HS-5 (cell line): ENCODE measurements around the gene WRNIP1.
"Not testable (repeated sequence)": the region's sequence is repeated elsewhere in the genome, so short reads cannot be mapped to it uniquely, and the experiment has no call there.

Source experiments
- DNase-seq: peaks from one replicate; pipeline ENCODE4 v3.0.0-alpha.2; 2012; ENCODE audit warnings: low read depth

Gene WRNIP1

DNA sequence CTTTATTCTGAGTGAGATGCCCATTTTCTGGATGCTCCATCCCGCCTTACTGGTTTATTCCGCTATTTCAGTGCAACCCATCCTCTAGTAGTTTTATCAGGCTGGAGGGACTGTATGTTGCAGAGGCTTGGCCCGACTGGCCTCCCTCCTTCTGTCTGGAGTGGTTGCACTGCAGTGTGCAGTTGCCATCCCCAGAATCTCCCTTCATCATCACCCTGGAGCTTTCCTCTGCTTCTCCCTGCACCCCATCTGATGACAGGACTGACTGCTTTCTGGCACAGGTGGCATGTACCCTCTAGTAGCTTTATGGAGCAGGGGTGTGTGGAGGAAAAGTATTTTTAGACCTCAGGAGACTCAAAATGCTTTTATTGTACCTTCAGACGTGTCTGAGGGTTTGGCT lies 21.1 kb downstream of the WRNIP1 start:
- DNase-seq: no peak

DNA sequence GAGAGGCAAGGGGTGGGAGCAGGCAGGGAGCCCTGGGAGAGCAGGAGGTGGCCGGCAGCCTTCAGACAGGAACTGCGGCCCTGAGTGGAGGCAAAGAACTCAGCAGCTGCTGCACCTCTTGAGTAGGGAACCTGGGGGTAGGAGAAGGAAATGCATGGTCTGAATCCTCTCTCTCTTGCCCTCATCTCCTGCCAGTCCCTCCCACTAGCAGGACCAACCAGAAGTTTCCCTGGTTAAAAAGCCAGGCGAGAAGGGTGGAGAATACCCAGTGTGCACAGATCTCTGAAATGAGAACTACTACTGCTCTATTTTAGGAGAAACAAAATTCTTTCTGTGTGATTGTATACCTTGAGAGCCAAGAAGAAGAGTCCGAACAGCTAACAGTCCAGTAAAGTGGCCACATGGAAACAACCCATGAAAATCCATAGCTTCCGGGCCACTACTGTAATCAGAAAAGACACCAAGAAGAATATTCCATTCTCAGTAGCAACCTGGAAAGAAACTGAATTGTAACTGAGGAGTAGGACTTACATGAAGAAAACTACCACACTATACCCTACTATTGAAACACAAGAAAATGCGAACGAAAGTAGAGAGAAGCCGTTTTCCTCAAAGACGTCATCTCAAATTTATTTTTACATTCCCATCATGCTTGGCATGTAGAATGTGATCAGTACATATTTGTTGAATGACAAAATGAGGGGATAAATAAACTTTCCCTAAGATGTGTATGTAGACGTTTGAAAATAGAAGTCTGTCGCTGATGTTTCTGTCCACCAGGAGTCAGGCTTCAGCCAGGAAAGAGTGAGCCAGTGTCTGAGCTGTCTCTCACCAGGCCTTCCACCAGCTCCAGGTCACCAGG lies 25.6 kb downstream of the WRNIP1 start:
- DNase-seq: peak; percentile 74

DNA sequence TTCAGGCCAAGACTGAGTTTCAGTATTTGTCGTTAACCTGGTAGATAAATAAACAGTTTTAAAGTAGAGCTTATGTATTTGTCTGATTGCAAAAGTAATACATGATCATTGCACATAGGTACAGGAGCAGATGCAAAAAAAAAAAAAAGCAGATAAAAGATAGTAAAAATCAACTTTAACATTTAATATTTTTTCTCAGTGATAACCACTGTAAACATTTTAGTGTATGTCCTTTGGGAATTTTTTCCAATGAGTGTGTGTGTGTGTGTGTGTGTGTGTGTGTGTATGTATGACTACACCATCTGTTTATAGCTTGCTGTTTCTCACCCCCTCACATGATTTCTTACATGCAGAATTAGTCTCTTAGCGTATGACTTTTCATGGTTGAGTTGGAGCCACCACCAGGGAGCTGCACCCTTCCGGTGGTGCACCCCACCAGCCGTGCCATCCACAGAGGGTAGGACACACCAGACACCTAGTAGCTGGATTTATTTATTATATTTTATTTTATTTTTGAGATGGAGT lies 26.3 kb downstream of the WRNIP1 start:
- DNase-seq: no peak

DNA sequence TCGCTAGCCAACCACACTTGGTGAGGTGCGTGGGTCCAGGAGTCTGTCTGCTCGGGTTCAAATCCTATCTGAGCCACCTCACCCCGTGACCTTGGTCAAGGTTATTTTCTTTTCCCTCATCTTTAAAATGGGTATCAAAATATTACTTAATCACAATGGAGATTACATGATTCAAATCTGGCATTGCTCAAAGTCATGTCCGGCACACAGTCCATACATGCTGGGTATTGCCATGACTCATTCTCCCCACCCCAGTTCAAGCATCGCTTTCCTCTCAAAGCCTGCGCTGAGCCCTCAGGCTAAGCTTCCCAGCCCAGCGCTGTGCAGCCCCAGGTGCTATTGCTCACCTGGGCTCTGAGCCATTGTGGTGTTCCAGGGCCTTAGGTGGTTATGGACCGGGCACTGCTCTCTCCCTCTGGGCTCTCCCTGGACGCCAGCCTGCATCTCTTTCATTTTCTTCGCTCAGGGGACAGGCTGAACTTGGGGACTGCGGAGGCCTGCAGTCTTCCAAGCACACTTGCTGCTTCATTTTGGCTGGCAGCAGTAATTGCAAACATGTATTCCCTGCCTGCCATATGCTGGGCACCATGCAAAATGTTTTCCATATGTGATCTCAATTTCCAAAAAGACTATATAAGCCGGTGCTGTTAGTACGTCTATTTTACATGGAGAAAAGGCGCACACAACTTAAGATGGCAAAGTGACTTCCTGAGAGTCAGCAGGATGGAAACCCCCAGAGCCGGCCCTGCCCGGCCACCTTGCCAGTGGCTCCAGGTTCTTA lies 27.3 kb downstream of the WRNIP1 start:
- no peak for DNase-seq

DNA sequence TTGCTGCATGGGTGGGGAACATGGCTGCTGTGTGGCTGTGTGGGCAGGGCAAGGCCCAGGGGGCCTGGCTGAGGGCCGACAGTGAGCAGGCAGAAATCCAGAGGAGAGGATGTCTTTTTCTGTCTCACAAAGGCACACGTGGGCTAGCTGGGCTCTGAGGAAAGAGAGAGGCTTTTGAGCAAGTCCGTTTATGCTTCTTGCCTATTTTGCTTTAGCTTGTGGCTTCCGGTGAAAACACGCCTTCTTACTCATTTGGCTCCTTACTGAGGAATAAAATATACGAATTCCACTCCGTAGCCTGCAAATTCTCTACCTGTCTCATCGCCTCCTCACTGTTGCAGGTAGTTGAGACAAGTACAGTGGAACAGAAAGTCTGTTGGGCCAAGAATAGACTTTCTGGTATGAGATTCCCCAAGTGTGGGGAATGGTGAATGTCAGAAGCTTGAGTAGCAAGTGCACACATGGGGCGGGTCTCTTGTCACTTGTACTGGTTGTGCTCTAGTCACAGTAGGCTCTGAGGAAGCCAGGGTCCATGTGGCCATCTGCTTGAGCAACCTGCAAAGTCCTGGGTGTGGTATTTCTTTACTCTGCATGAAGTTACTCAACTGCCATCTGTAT lies 28.4 kb downstream of the WRNIP1 start:
- no peak for DNase-seq

DNA sequence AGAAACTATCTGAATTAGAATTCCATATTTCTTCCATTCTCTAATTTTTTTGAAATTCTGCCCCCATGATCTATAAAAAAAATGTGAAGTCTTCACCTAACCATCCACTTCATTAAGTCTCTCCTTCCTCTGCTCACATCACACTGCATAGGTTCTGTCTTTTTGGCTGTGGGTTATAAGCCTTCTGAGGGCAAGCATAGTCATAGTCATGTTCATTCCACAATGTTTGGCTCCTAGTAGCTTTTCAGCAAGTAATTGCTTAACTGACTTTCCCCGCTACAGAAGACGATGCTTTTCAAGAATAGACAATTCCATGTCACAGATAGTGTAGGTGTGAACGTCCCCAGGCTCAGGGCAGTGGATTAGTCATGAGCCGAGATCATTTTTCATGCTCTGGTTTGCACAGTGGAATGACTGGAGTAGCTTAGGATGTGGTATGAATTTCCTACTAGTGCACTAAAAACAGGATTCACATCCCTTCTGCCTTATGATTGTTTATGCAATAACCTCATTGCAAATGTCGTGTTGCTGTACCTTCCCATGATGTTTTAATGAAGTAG lies 29.1 kb downstream of the WRNIP1 start:
- no peak for DNase-seq

DNA sequence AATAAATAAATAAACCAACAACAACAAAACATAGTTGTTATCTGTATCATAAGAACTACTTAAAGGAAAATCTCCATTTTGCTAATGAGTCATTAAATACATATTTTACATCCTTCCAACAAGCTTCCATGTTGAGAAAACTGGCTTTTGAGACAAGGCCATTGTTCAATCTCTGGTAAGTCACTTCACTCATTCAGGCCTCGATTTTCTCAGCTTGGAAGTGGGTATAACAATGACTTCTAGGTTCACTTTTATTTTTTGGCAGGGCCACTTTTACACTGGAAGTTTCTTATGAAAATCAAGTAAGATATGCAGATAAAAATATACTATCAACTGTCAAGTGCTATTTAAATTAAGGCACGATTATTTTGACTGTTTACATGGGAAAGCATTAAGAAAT lies 30.0 kb downstream of the WRNIP1 start:
- no peak for DNase-seq

DNA sequence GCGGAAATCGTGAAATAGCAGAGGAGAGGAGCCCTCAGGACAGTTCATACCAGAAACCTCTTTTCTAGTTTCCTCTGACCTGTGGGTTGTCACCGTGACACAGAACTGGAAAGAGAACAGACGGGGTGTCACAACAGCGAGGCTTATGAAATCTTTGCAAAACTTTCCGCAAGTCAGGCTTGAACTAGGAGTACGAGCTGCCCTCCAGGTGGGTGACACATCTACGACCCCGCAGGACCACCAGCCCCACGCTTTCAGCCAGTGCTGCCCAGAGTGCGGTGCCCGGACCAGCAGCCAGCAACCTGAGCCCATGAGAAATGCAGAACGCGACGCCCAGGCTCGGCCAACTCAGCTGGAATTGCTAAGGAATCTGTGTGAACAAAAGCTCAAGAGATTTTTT lies 30.8 kb downstream of the WRNIP1 start:
- DNase-seq: no peak

DNA sequence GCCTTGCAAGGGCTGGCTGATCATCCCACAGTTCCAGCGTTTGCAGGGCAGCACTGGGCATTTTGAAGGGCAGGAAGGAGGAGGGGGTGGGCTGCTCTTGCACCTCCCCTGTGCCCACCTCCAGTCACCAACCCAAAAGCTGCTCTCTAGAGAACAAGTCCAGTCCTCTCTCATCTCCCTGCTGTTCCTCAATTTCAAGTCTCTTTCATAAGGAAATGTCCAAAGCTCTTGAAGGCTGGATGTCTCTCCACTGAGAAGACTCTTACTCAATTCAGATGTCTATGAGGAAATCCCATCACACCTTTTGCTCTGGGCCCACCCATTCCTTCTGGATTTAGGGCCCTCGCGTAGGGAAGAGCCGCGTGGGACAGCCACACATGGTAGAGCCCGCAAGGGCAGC lies 31.7 kb downstream of the WRNIP1 start:
- DNase-seq: no peak

DNA sequence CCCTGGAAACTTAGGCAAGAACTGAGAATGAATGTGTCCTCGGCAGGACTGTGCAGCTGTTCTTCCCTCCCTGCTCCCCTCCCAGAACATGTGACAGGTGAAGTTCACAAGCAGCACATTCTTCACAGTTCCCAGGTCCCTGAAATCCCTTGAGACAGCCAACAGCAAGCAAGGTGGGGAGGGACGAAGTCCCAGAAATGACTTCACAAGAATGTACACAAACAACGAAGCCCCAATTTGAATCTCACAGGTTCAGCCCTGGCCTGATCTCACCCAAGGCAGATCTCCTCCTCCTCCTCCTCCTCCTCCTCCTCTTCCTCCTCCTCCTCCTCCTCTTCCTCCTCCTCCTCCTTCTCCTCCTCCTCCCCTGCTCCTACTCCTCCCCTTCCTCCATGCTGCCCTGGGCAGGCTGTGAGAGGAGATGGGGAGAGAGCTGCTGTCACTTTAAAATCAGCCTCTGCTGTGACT lies 32.4 kb downstream of the WRNIP1 start:
- DNase-seq: no peak

DNA sequence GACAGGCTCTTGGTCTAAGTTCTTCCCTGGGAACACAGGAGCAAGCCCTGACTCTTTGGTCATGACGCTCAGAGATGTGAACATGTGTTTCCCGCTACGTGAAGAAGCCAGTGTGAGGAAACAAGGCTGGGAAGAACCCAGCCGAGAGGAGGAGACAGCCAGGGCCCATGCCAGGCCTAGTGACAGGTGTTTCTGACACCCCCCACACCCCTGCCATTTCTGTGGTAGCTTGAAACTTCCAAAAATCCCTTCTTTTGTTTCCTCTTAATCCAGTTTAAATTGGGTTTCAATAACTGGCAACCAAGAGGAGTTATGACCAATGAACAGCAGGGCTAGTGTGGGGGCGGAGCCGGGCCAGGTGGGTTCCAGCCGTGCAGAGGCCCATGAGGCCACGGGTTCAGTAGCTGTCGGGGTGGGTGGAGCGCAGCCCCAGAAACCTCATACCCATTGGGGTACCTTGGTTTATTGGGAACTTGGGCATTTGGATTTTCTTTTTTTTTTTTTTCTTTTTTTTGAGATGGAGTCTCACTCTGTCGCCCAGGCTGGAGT lies 33.5 kb downstream of the WRNIP1 start:
- DNase-seq: no peak

DNA sequence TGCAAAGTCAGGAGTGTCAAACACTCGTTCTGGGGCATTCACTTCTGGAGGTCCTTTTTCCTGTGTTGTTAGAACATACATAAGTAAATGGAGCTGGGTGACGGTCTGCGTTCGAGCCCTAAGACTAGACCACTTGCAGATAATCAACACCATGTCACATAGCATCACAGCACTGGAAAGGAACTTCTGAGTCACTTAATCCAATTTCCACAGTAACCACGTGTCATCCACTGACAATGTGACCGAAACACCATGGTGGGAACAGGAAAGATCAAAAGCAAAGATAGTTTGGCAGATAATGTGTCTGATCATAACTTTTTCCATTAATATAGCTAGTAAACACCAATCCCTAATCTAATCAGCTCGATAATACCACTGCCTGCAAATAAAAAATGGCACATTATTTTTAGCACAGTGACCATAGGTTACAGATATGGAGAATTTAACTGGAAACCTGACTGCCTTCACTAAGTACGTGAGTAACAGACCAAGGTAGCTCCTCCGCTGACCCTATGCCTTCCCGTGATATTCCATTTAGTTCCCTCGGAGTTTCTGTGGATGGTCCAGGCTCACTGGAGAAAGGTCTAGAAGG lies 34.8 kb downstream of the WRNIP1 start:
- DNase-seq: no peak

DNA sequence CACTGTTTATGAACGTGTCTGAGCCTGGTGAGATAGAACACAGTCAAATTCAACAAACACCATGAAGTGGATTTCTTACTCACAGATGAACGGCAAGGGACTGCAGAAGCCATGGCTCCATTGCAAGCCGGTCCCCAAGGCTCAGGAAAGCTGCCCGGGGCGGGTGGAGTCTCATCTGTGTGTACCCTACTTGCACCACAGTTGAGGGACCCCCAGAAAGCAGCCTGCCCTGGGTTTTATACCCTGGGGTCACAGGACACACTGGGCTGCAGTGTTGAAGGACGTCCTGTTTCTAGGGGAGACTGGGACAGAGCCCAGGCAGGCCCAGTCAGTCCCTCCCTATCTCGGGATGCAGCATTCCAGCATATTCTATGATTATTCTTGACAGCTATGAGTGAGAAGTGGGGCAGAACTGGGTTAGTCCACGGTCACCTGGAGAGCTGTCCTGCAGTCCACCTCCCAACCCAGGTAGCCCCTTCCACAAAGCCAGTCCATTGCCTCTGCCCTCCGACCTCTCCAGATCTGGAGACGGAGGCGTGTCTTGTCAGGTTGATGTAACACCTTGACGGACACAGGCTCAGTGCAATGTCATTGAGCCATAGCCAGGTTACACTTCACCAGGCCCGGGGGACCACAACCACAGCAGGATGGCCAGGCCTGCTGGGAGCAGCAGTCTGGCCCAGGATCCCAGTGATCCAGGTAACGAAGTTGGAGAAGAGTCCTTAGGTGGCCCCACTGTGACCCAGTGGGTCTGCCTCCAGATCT lies 35.5 kb downstream of the WRNIP1 start:
- no peak for DNase-seq

DNA sequence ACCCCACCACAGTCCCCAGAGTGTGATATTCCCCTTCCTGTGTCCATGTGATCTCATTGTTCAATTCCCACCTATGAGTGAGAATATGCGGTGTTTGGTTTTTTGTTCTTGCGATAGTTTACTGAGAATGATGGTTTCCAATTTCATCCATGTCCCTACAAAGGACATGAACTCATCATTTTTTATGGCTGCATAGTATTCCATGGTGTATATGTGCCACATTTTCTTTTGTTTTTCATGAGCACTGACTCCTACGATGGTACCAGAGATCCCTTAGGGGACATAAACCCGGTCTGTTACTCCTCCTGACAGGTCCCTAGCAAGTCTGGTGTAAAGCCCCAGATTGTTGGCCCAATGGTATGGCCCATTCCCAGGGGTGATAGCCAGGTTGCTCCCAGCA lies 36.5 kb downstream of the WRNIP1 start:
- DNase-seq: not testable (repeated sequence)

DNA sequence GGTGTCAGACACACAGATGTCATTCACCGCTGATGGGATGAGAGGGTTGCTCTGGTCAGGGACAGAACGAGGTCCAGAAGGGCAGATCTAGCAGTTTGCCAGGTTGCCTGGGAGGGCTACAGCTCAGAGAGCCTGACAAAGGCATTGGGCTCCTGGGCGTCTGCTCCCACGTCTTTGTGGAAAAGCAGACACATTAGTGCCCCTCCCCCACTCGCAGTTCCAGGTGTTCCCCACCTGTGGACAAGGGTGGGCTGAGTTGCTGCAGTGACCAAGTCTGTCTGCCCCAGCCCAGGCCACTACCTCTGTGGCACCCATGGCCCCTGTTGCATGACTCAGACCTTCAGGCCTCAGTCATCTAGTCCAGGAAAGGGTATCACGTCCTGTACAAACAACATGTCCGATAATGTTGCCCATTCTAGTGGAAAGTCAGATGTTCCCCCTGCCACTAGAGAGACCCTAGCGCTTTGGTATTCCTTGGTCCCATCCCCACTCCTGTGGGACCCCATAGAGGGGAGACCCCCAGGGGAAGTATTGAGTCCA lies 37.4 kb downstream of the WRNIP1 start:
- no peak for DNase-seq

DNA sequence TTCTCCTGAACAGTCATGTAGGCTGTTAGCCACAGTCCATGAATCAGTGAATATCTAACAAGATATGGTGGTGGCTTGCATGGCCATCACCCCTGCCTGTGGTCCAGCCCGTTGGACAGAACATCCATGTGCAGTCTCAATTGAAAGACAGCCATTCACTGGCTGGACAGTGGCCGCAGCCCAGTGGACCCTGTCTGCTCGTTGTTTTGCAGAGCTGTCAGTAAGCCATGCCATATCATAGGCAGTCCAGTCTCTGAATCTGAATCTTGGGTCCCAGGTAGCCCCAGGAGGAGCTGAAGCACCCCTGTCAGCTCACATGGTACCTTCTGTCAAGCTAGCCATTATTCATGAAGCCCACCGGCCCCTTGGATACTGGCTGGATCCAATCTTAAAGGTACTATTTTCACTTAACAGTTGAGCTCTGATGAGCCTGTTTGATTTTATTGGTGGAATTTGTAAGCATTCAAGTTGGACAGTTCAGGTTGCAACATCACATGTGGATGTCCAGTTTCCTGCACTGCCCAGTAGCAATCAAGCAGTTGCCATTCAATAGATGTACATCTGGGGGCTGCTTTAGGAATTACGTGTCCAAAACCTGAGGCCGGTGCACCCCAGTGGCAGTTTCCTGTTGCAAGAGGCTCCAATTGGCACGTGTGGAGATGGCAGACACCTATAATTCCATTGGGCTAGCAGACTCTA lies 38.7 kb downstream of the WRNIP1 start:
- DNase-seq: no peak

DNA sequence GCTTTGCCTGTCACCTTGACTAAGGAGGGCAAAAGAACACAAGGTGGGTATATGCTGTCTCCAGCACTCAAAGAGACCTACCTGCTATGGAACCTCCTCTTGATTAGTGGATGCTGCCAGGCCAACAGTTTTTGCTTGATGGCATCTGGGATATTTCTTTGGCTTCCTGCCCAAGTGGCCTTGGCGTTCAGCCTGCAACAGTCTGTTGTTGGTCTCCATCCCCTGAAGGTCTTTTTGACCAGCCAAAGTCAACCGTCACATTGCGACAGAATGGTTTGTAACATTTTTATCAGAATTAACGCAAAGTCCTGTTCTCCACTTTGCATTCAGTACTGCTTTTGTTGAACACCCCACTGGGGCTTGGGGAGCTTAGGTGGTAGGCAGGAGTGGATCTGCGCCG lies 39.3 kb downstream of the WRNIP1 start:
- DNase-seq: no peak

DNA sequence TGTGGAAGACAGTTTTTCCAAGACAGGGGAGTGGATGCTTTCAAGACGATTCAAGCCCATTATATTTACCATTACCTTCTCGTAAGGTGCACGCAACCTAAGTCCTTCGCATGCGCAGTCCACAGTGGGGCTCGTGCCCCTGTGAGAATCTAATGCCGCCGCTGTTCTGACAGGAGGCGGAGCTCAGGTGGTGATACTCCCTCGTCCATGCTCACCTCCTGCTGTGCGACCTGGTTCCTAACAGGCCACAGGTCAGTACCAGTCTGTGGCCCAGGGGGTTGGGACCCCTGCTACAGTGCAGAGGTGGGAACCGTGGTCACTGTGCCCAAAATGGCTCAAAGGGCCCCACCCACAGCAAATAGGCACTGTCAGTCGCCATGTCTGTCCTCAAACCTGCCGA lies 39.8 kb downstream of the WRNIP1 start:
- no peak for DNase-seq

DNA sequence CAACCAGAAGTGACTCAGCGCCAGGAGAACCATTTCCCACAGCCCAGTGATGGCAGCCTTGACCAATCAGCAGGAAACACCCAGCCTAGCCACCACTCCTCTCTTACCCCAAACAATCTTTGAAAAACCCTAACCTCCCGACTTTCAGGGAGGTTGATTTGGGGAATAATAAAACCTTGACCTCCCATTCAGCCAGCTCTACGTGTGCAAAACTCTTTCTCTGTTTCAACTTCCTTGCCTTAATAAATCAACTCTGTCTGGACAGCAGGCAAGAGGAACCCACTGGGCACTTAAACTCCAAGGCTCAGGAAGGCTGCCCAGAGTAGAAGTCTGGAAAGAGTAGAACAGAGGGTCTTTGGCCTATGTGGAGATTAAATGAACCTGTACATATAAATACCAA lies 41.5 kb downstream of the WRNIP1 start:
- no peak for DNase-seq
